Measurements from ENCODE around the gene STARD7. TPM values are rescaled to one million over a fixed set of nuclear protein-coding genes. Genes with fewer than 3 reads are reported as not detected.

The STARD7 gene
- total and polyA plus RNA-seq, 9 of the 15 experiments (the other 6 are each of a cell fraction or from before 2014, with no cell fraction given), result 90.9 to 196 (median 145) TPM

GRCh38 chr2:96152304-96153161 is 56.1 kb downstream of the STARD7 start:
- no peak for TF ChIP-seq CTCFL (IDR thresholded peaks at IDR 0.05; ENCODE audit: borderline replicate concordance, insufficient read depth, low read depth, low read length, poor library complexity, severe bottlenecking)
- no peak for TF ChIP-seq ZC3H4 (CRISPR knock-in tag; IDR thresholded peaks at IDR 0.05; ENCODE audit: borderline replicate concordance)
- no peak for TF ChIP-seq GABPB2 (CRISPR knock-in tag; conservative IDR thresholded peaks at IDR 0.05)
- TF ChIP-seq PTRF (tag; IDR thresholded peaks at IDR 0.05), result no peak
- TF ChIP-seq ZNF507 (tag; conservative IDR thresholded peaks at IDR 0.05), result no peak
- TF ChIP-seq POLR2A (conservative IDR thresholded peaks at IDR 0.05), result no peak
- no peak for TF ChIP-seq MTA3 (IDR thresholded peaks at IDR 0.05; ENCODE audit: borderline replicate concordance)
- TF ChIP-seq PHF20 (IDR thresholded peaks at IDR 0.05; ENCODE audit: partially characterized antibody), result no peak
- TF ChIP-seq ZNF655 (CRISPR knock-in tag; IDR thresholded peaks at IDR 0.05), result no peak
- TF ChIP-seq SNAPC5 (CRISPR knock-in tag; IDR thresholded peaks at IDR 0.05), result no peak
- TF ChIP-seq ZNF512 (tag; IDR thresholded peaks at IDR 0.05), result no peak
- no peak for TF ChIP-seq HNRNPL (IDR thresholded peaks at IDR 0.05; ENCODE audit: low read depth, low read length)
- TF ChIP-seq EP400 (IDR thresholded peaks at IDR 0.05), result no peak
- TF ChIP-seq POU5F1 (IDR thresholded peaks at IDR 0.05; ENCODE audit: borderline replicate concordance, low read depth, low read length, partially characterized antibody), result no peak
- TF ChIP-seq BMI1 (IDR thresholded peaks at IDR 0.05; ENCODE audit: low read length), result no peak
- no peak for TF ChIP-seq THRA (IDR thresholded peaks at IDR 0.05)
- no peaks in the 10 kb centered on the region for H3K9me1 ChIP-seq (ENCODE audit: control insufficient read depth, insufficient read depth, low read length)
- DNase-seq (ENCODE audit: extremely low read depth in 1 of 4, low spot score in 3 of 4), result no peak
- peaks cover 10 to 29% of the 10 kb centered on the region in 2 experiments for H3K4me1 ChIP-seq (replicated peaks in 1 of 2; ENCODE audit: control insufficient read depth in 2 of 2, insufficient read depth in 2 of 2, low read length in 2 of 2)
- CTCF ChIA-PET (ENCODE audit: low intra/inter-chr PET ratio), result no interaction called here
- POLR2A ChIA-PET, result no interaction called here
- no peak overlapping the region for H2AFZ ChIP-seq (ENCODE audit: low read depth, low read length)
- no peaks in the 10 kb centered on the region for H3K36me3 ChIP-seq (ENCODE audit: control insufficient read depth, insufficient read depth, low read length)
- H3K9ac ChIP-seq (ENCODE audit: insufficient read depth in 1 of 2, low read depth in 2 of 2, low read length in 2 of 2), result peak overlapping the region in 1 of 2 experiments; percentile 35; a peak in 1 of 4 replicates
- intact Hi-C loops (cut with micrococcal nuclease) (no loop called here), in situ Hi-C loops (cut with MboI) (no loop called here)
- no peaks in the 10 kb centered on the region for H3K9me3 ChIP-seq (replicated peaks; ENCODE audit: control insufficient read depth, insufficient read depth, low read depth, low read length)
- no peaks in the 10 kb centered on the region for H3K27me3 ChIP-seq (ENCODE audit: control insufficient read depth in 2 of 2, insufficient read depth in 2 of 2, low read length in 2 of 2)
- no TSS peak for BruUV-seq (replicated peaks)
- H3K4me3 ChIP-seq, result no peak overlapping the region
- no peak overlapping the region for H3K4me2 ChIP-seq (ENCODE audit: insufficient read depth, low read length)
- 34% methylated on average over 12 of the region's 13 CpGs for WGBS (ENCODE audit: insufficient coverage, low coverage, missing lambda C conversion rate)
- no peak for ATAC-seq
- H3K79me2 ChIP-seq (ENCODE audit: control insufficient read depth, insufficient read depth, low read length), result no peaks in the 10 kb centered on the region
- H3K27ac ChIP-seq (ENCODE audit: extremely low read depth, low read depth, low read length), result no peak overlapping the region
- no peak for FAIRE-seq
- no peaks in the 10 kb centered on the region for H4K20me1 ChIP-seq (replicated peaks; ENCODE audit: control insufficient read depth, insufficient read depth, low read length)

Measured in K562 (cell line).